GM12878 (cell line): Measurements from ENCODE around the gene DNAH2. TPM values are rescaled to one million over a fixed set of nuclear protein-coding genes. Genes with fewer than 3 reads are reported as not detected.

Experiments used
- ATAC-seq: fragments of 200-7000 bp; cut with Tn5 transposase; 3 replicates; pipeline ENCODE4 v1.9.1; 2020; ENCODE audit warnings: mild to moderate bottlenecking, moderate library complexity
- BruUV-seq: library from RNA; stranded (reverse); fragments of 400-500 nt; replicated peaks from 2 replicates; lab custom pipeline; 2021; lab: Mats Ljungman, UMichigan
- CTCF ChIA-PET: fragments of 300-600 bp; sonication (Branson Sonifier 250); formaldehyde crosslinking; extraction: SDS; loops from one replicate; lab custom pipeline; 2021; ENCODE audit warnings: inconsistent platforms; lab: Yijun Ruan, JAX
- POLR2A ChIA-PET: fragments of 350-600 bp; formaldehyde crosslinking; extraction: SDS; loops from one replicate; lab custom pipeline; 2021; ENCODE audit warnings: inconsistent platforms; lab: Charles Lee
- RAD21 ChIA-PET: fragments of 300-600 bp; sonication (Branson Sonifier 250); formaldehyde crosslinking; loops from one replicate; lab custom pipeline; 2023; ENCODE audit warnings: antibody characterized with exemption; ENCODE audit not compliant: unreplicated experiment; lab: Charles Lee
- SMC1A ChIA-PET: fragments of 300-600 bp; sonication (Branson Sonifier 250); formaldehyde crosslinking; loops from one replicate; lab custom pipeline; 2023; ENCODE audit not compliant: unreplicated experiment, uncharacterized antibody; lab: Charles Lee
- DNase-seq: peaks from one replicate; pipeline ENCODE4 v3.0.0-alpha.2; 2011; ENCODE audit warnings: low read depth, low spot score
- FAIRE-seq: peaks from 3 replicates; lab custom pipeline; 2011; peaks lifted over from hg19 to GRCh38; lab: Jason Lieb, UNC
- H2AFZ ChIP-seq: 2 replicates; pipeline ENCODE4 v1.6.0; 2011; ENCODE audit warnings: low read depth, low read length, control low read depth; ENCODE audit not compliant: control insufficient read depth
- H3K27ac ChIP-seq: 2 replicates; pipeline ENCODE4 v1.5.1; 2011; ENCODE audit warnings: control low read depth; ENCODE audit not compliant: control insufficient read depth, insufficient read depth
- H3K27me3 ChIP-seq, 2 experiments: replicated peaks in 1 of 2; 2 replicates each; pipeline versions ENCODE4 v1.6.0 to v1.6.1; 2011; ENCODE audit warnings: low read length in 1 of 2; ENCODE audit not compliant: control insufficient read depth in 2 of 2, insufficient read depth in 2 of 2
- H3K36me3 ChIP-seq, 2 experiments: 2 replicates each; pipeline ENCODE4 v1.5.1; 2011; ENCODE audit warnings: low read length in 1 of 2; ENCODE audit not compliant: control insufficient read depth in 2 of 2, insufficient read depth in 2 of 2
- H3K4me1 ChIP-seq: 2 replicates; pipeline ENCODE4 v1.6.1; 2011; ENCODE audit warnings: mild to moderate bottlenecking, low read length, moderate library complexity, mixed read lengths; ENCODE audit not compliant: control insufficient read depth, insufficient read depth
- H3K4me2 ChIP-seq: 2 replicates; pipeline ENCODE4 v1.6.0; 2011; ENCODE audit warnings: control low read depth; ENCODE audit not compliant: control insufficient read depth, insufficient read depth
- H3K4me3 ChIP-seq: fragments of 200-600 bp; sonication (generic); 2 replicates; pipeline ENCODE4 v1.5.1; 2016
- H3K79me2 ChIP-seq: 2 replicates; pipeline ENCODE4 v1.6.0; 2011; ENCODE audit warnings: low read length; ENCODE audit not compliant: control insufficient read depth, insufficient read depth
- H3K9ac ChIP-seq: 2 replicates; pipeline ENCODE4 v1.8.0; 2011; ENCODE audit warnings: low read length, control low read depth, mixed read lengths; ENCODE audit not compliant: control insufficient read depth, insufficient read depth
- H3K9me3 ChIP-seq: replicated peaks from 3 replicates; pipeline ENCODE4 v1.5.1; 2011; ENCODE audit warnings: mild to moderate bottlenecking, low read length; ENCODE audit not compliant: control insufficient read depth, insufficient read depth
- H4K20me1 ChIP-seq: 2 replicates; pipeline ENCODE4 v1.6.0; 2011; ENCODE audit not compliant: control insufficient read depth, insufficient read depth
- CHD2 ChIP-seq: IDR thresholded peaks from 2 replicates; pipeline ENCODE4 v1.6.1; 2011; ENCODE audit warnings: low read depth, low read length, improper control_type of control experiment, borderline replicate concordance
- DPF2 ChIP-seq: fragments of 450-650 bp; IDR thresholded peaks from 2 replicates; pipeline ENCODE4 v1.6.1; 2017; ENCODE audit warnings: mild to moderate bottlenecking
- EGR1 ChIP-seq, 2 experiments: IDR thresholded peaks; 1 replicate in 1 of 2; 2 replicates in 1 of 2; pipeline ENCODE4 v1.6.1; 2011 to 2012; ENCODE audit warnings: low read depth in 2 of 2, low read length in 2 of 2, borderline replicate concordance in 1 of 2, mild to moderate bottlenecking in 1 of 2, moderate library complexity in 1 of 2
- KAT2A ChIP-seq: conservative IDR thresholded peaks from 2 replicates; pipeline ENCODE4 v1.6.1; 2011; ENCODE audit warnings: low read depth, low read length; ENCODE audit not compliant: control insufficient read depth
- NFYB ChIP-seq: IDR thresholded peaks from 2 replicates; pipeline ENCODE4 v1.6.1; 2011; ENCODE audit warnings: low read depth, mild to moderate bottlenecking, low read length, improper control_type of control experiment, moderate library complexity; ENCODE audit not compliant: insufficient read depth
- RAD51 ChIP-seq: fragments of 450-650 bp; IDR thresholded peaks from 2 replicates; pipeline ENCODE4 v1.6.1; 2016; ENCODE audit warnings: moderate library complexity, mild to moderate bottlenecking, inconsistent platforms
- RB1 ChIP-seq: fragments of 450-650 bp; formaldehyde crosslinking; IDR thresholded peaks from 2 replicates; pipeline ENCODE4 v1.6.1; 2017; ENCODE audit warnings: mild to moderate bottlenecking, borderline replicate concordance
- RFX5 ChIP-seq: IDR thresholded peaks from 2 replicates; pipeline ENCODE4 v1.6.1; 2011; ENCODE audit warnings: low read depth, low read length, improper control_type of control experiment
- SMAD1 ChIP-seq: fragments of 450-650 bp; IDR thresholded peaks from 2 replicates; pipeline ENCODE4 v1.6.1; 2018; ENCODE audit warnings: mild to moderate bottlenecking, low read depth; ENCODE audit not compliant: partially characterized antibody
- USF1 ChIP-seq: IDR thresholded peaks from 2 replicates; pipeline ENCODE4 v1.6.1; 2011; ENCODE audit warnings: borderline replicate concordance, low read depth, mild to moderate bottlenecking, moderate library complexity, mixed read lengths, low read length; ENCODE audit not compliant: insufficient read depth; ENCODE audit errors: extremely low read length
- ZNF687 ChIP-seq: fragments of 450-650 bp; IDR thresholded peaks from 2 replicates; pipeline ENCODE4 v1.6.1; 2017; ENCODE audit warnings: mild to moderate bottlenecking, moderate library complexity
- WGBS: methylation state at CpG from one replicate; pipeline ENCODE4 v1.1.6; 2016; ENCODE audit warnings: low lambda C conversion rate; ENCODE audit not compliant: insufficient replicate concordance, insufficient coverage; ENCODE audit errors: missing lambda C conversion rate; 5-methylcytosine and 5-hydroxymethylcytosine counted together
- in situ Hi-C: fragments of 300-500 bp; cut with MboI; formaldehyde crosslinking; loops from 9 replicates; pipeline ENCODE4 v1.14.3; 2018; ENCODE audit warnings: mixed read lengths
- intact Hi-C: fragments of 100-400 bp; cut with micrococcal nuclease; formaldehyde crosslinking; loops from one replicate; pipeline ENCODE4 v1.14.2; 2022; ENCODE audit not compliant: unreplicated experiment
- polyA plus RNA-seq, 11 experiments: library from polyadenylated mRNA; depleted of rRNA in 4 of 11; unstranded in 6 of 11; stranded (reverse) in 5 of 11; fragments of >200 nt; fragmentation: Nextera tagmentation in 4 of 11; fragmentation: Illumina TruSeq in 1 of 11; extraction: Ambion mirVana in 4 of 11; extraction: Trizol in 1 of 11; gene quantifications; 1 replicate in 1 of 11; 2 replicates in 10 of 11; pipeline versions ENCODE4 v1.2.1 to v1.2.3, GENCODE V29; 2011 to 2016; ENCODE audit warnings: inconsistent platforms in 2 of 11, missing spikeins in 2 of 11, low read depth in 1 of 11
- total RNA-seq, 4 experiments: library from RNA; depleted of rRNA in 3 of 4; stranded (reverse); fragments of >200 nt in 3 of 4; fragmentation: Illumina TruSeq in 1 of 4; extraction: Trizol in 1 of 4; gene quantifications; 2 replicates each; pipeline versions ENCODE4 v1.2.1 to v1.2.3, GENCODE V29; 2013 to 2021
- TF ChIP-seq, protein P1 (sequence below): fragments of 450-650 bp; conservative IDR thresholded peaks from 2 replicates; pipeline ENCODE4 v1.6.1; 2017; ENCODE audit warnings: mild to moderate bottlenecking, moderate library complexity

Gene DNAH2
- total and polyA plus RNA-seq, 10 of the 15 experiments (the other 5 are each of a cell fraction or from before 2014, with no cell fraction given), result not detected

- TF ChIP-seq, protein P1, sequence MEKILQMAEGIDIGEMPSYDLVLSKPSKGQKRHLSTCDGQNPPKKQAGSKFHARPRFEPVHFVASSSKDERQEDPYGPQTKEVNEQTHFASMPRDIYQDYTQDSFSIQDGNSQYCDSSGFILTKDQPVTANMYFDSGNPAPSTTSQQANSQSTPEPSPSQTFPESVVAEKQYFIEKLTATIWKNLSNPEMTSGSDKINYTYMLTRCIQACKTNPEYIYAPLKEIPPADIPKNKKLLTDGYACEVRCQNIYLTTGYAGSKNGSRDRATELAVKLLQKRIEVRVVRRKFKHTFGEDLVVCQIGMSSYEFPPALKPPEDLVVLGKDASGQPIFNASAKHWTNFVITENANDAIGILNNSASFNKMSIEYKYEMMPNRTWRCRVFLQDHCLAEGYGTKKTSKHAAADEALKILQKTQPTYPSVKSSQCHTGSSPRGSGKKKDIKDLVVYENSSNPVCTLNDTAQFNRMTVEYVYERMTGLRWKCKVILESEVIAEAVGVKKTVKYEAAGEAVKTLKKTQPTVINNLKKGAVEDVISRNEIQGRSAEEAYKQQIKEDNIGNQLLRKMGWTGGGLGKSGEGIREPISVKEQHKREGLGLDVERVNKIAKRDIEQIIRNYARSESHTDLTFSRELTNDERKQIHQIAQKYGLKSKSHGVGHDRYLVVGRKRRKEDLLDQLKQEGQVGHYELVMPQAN, result peak; percentile 95
- TF ChIP-seq NFYB, result peak; percentile 52; the same call in 1 of the 2 replicates
- peak; percentile 95 for TF ChIP-seq CHD2
Observed at GRCh38 chr17:7687908-7688807, 29.4 kb upstream of the DNAH2 start, which contains the start of gene WRAP53 (continued).

- H3K4me3 ChIP-seq, result peak overlapping the region; percentile 82
- no peaks in the 10 kb centered on the region for H3K9me3 ChIP-seq
- intact Hi-C loops, result loop anchor here (5.0 to 10.0 kb wide), 5 partner anchors 77 to 384 kb away; partner anchors contain the start of genes CYB5D1, EIF5A, FXR2 and NAA38
- peak overlapping the region; percentile 98 for H3K4me2 ChIP-seq
- H4K20me1 ChIP-seq, result no peaks in the 10 kb centered on the region
- H3K36me3 ChIP-seq, result peaks cover 0 to 5% of the 10 kb centered on the region in 2 experiments; a peak in 1 of 4 replicates
- FAIRE-seq (no peak), DNase-seq (no peak), ATAC-seq (no peak)
- SMC1A ChIA-PET, result interaction anchor here (1.9 to 5.1 kb wide), 7 partner anchors 54 to 253 kb away, joined by 7 to 42 read pairs (median 17); partner anchors contain the start of genes MPDU1, SAT2 and SENP3
- H2AFZ ChIP-seq, result peak overlapping the region; percentile 98
- H3K4me1 ChIP-seq, result peaks cover 12% of the 10 kb centered on the region
- H3K27ac ChIP-seq, result peak overlapping the region; percentile 82
- in situ Hi-C loops, result no loop called here
- peaks cover 52% of the 10 kb centered on the region for H3K79me2 ChIP-seq
- WGBS, result 8% methylated on average over 13 of the region's 13 CpGs
- POLR2A ChIA-PET, result interaction anchor here (0.7 to 4.3 kb wide), 4 partner anchors 62 to 475 kb away, joined by 3 to 33 read pairs (median 12); partner anchors contain the start of genes SAT2, TMEM102 and TNFSF13
- peak overlapping the region; percentile 97 for H3K9ac ChIP-seq
- CTCF ChIA-PET, result interaction anchor here (0.8 to 6.4 kb wide), 18 partner anchors 10 to 430 kb away, joined by 3 to 128 read pairs (median 7); partner anchors contain the start of genes FXR2, MPDU1, NAA38 and SAT2
- no peaks in the 10 kb centered on the region for H3K27me3 ChIP-seq
- RAD21 ChIA-PET, result interaction anchor here (0.5 to 4.0 kb wide), 5 partner anchors 61 to 407 kb away, joined by 3 to 28 read pairs (median 10); partner anchors contain the start of genes SAT2, SENP3 and SLC2A4
- BruUV-seq, result no TSS peak
- TF ChIP-seq ZNF687, result no peak
- TF ChIP-seq KAT2A, result no peak
- no peak for TF ChIP-seq EGR1 (IDR thresholded peaks at IDR 0.05; ENCODE audit: borderline replicate concordance in 1 of 2, low read depth in 2 of 2, low read length in 2 of 2)
- TF ChIP-seq SMAD1, result no peak
- TF ChIP-seq USF1, result no peak
- TF ChIP-seq DPF2, result no peak
- TF ChIP-seq RAD51, result no peak
- no peak for TF ChIP-seq RB1
- no peak for TF ChIP-seq RFX5
Observed at GRCh38 chr17:7688808-7689316, 28.7 kb upstream of the DNAH2 start.
